Heart left ventricle (tissue), 13 donors: Measurements from ENCODE around the gene NFIX.

Experiments
- CTCF ChIP-seq, 12 donors: fragments of 200-600 bp; sonication (generic) in 4 of 12; IDR thresholded peaks; one replicate each; pipeline versions ENCODE4 v1.5.0 to v1.8.0; 2018 to 2022; ENCODE audit warnings: antibody characterized with exemption in 12 of 12, mild to moderate bottlenecking in 5 of 12
- POLR2A ChIP-seq, 2 donors: fragments of 450-650 bp; IDR thresholded peaks; one replicate each; pipeline ENCODE4 v1.6.1; 2017; ENCODE audit warnings: antibody characterized with exemption in 2 of 2, mild to moderate bottlenecking in 2 of 2, moderate library complexity in 2 of 2
- donor health status: ischemic (EF 13 %, LVEDD 7.1; RV severe dilation, severe dysfunction).
- donor health status: DM: no; HTN: yes; CAD: no.
- donor health status: DM: no; HTN: no; CAD: no.
- donor health status: ischemic (EF 25% LVEDD 6.9; RV normal size, moderate dysfunction).
- donor health status: ischemic (EF 25% LVEDD 5.7; RV mildly dilated, moderate dysfunction).
- donor health status: ischemic (EF 35%, LVEDD 5.7; RV mildly dilated, moderate dysfunction).
- donor health status: nonischemic (EF 11% LVEDD 7.7; RV severe dilation, severe dysfunction).
- donor health status: DM: yes; HTN: yes; CAD: no.
- donor health status: PGD.
- donor health status: ischemic (EF 29% LVEDD 5.4; RV normal size, mild dysfunction).
- donor health status: nonischemic (EF 23%, LVEDD 6.1; RV moderate dilation, normal function).

GRCh38 chr19:13010038-13010991, 15.0 kb downstream of the NFIX start:
- TF ChIP-seq CTCF (IDR thresholded peaks at IDR 0.05) (no peak), POLR2A (IDR thresholded peaks at IDR 0.05) (no peak)
